Liver (tissue), 9 donors: ENCODE results near the gene GOLGA6A. TPM values are rescaled to one million over a fixed set of nuclear protein-coding genes. Genes with fewer than 3 reads are reported as not detected.

Source experiments
- DNase-seq: peaks from one replicate; pipeline ENCODE4 v3.0.0-alpha.2; 2017; ENCODE audit warnings: low spot score
- H3K27ac ChIP-seq, 2 donors: one replicate each; pipeline ENCODE4 v1.7.0; 2013; ENCODE audit warnings: inconsistent platforms in 2 of 2, low read length in 2 of 2, control low read depth in 1 of 2, low read depth in 1 of 2, mild to moderate bottlenecking in 1 of 2
- H3K27me3 ChIP-seq, 4 donors: one replicate each; pipeline versions ENCODE4 v1.6.1 to v1.7.0; 2013; ENCODE audit warnings: low read length in 3 of 4, inconsistent platforms in 1 of 4, mild to moderate bottlenecking in 1 of 4, moderate library complexity in 1 of 4; ENCODE audit not compliant: control insufficient read depth in 4 of 4, insufficient read depth in 4 of 4
- H3K36me3 ChIP-seq, 4 donors: one replicate each; pipeline versions ENCODE4 v1.6.1 to v1.7.0; 2013; ENCODE audit warnings: low read length in 3 of 4, mild to moderate bottlenecking in 3 of 4, low read depth in 1 of 4, moderate library complexity in 1 of 4; ENCODE audit not compliant: control insufficient read depth in 4 of 4, insufficient read depth in 3 of 4
- H3K4me1 ChIP-seq, 4 donors: one replicate each; pipeline versions ENCODE4 v1.6.1 to v1.7.0; 2013; ENCODE audit warnings: low read length in 3 of 4, mild to moderate bottlenecking in 3 of 4, moderate library complexity in 1 of 4; ENCODE audit not compliant: control insufficient read depth in 4 of 4, insufficient read depth in 4 of 4
- H3K4me3 ChIP-seq, 3 donors: one replicate each; pipeline versions ENCODE4 v1.6.1 to v1.7.0; 2013; ENCODE audit warnings: low read length in 3 of 3, control low read depth in 1 of 3, low read depth in 1 of 3, mild to moderate bottlenecking in 1 of 3
- H3K9ac ChIP-seq, 2 donors: one replicate each; pipeline ENCODE4 v1.7.0; 2013; ENCODE audit warnings: low read length in 2 of 2, mild to moderate bottlenecking in 2 of 2, moderate library complexity in 2 of 2, control low read depth in 1 of 2, low read depth in 1 of 2
- H3K9me3 ChIP-seq, 4 donors: one replicate each; pipeline versions ENCODE4 v1.6.1 to v1.7.0; 2013; ENCODE audit warnings: low read length in 3 of 4; ENCODE audit not compliant: control insufficient read depth in 4 of 4
- EGR1 ChIP-seq, 2 donors: IDR thresholded peaks; 2 replicates each; pipeline ENCODE4 v1.6.1; 2016 to 2018; ENCODE audit warnings: antibody characterized with exemption in 2 of 2, low read depth in 2 of 2
- FOXA1 ChIP-seq: IDR thresholded peaks from 2 replicates; pipeline ENCODE4 v1.6.1; 2016; ENCODE audit warnings: antibody characterized with exemption
- FOXA2 ChIP-seq: IDR thresholded peaks from 2 replicates; pipeline ENCODE4 v1.6.1; 2016; ENCODE audit warnings: antibody characterized with exemption
- GABPA ChIP-seq, 2 donors: IDR thresholded peaks in 1 of 2; conservative IDR thresholded peaks in 1 of 2; 2 replicates each; pipeline ENCODE4 v1.6.1; 2016; ENCODE audit warnings: antibody characterized with exemption in 2 of 2, mild to moderate bottlenecking in 1 of 2, moderate library complexity in 1 of 2
- HNF4A ChIP-seq, 2 donors: conservative IDR thresholded peaks; 2 replicates each; pipeline ENCODE4 v1.6.1; 2016; ENCODE audit warnings: antibody characterized with exemption in 2 of 2, mild to moderate bottlenecking in 2 of 2
- HNF4G ChIP-seq: IDR thresholded peaks from 2 replicates; pipeline ENCODE4 v1.6.1; 2016; ENCODE audit warnings: antibody characterized with exemption
- JUND ChIP-seq, 2 donors: IDR thresholded peaks; 2 replicates each; pipeline ENCODE4 v1.6.1; 2016; ENCODE audit warnings: antibody characterized with exemption in 2 of 2
- NR2F2 ChIP-seq: IDR thresholded peaks from 2 replicates; pipeline ENCODE4 v1.6.1; 2016; ENCODE audit warnings: antibody characterized with exemption
- RAD21 ChIP-seq, 2 donors: IDR thresholded peaks; 2 replicates each; pipeline ENCODE4 v1.6.1; 2016; ENCODE audit warnings: antibody characterized with exemption in 2 of 2, mild to moderate bottlenecking in 2 of 2
- RXRA ChIP-seq, 2 donors: IDR thresholded peaks; 2 replicates each; pipeline ENCODE4 v1.6.1; 2017 to 2018; ENCODE audit warnings: antibody characterized with exemption in 2 of 2, mild to moderate bottlenecking in 1 of 2
- SP1 ChIP-seq: IDR thresholded peaks from 2 replicates; pipeline ENCODE4 v1.6.1; 2018; ENCODE audit warnings: antibody characterized with exemption, mild to moderate bottlenecking
- TAF1 ChIP-seq: conservative IDR thresholded peaks from 2 replicates; pipeline ENCODE4 v1.6.1; 2016; ENCODE audit warnings: antibody characterized with exemption, mild to moderate bottlenecking
- YY1 ChIP-seq: IDR thresholded peaks from 2 replicates; pipeline ENCODE4 v1.6.1; 2016; ENCODE audit warnings: antibody characterized with exemption, mild to moderate bottlenecking
- WGBS: extraction: QIAGEN DNeasy Blood & Tissue Kit; methylation state at CpG from one replicate; pipeline ENCODE4 v1.1.7; 2013; 5-methylcytosine and 5-hydroxymethylcytosine counted together
- polyA plus RNA-seq, 2 donors: library from polyadenylated mRNA; stranded (reverse) in 1 of 2; unstranded in 1 of 2; fragments of 200-250 nt in 1 of 2; fragments of >200 nt in 1 of 2; fragmentation: Nextera tagmentation in 1 of 2; extraction: Ambion mirVana in 1 of 2; gene quantifications; one replicate each; pipeline versions ENCODE4 v1.2.1 to v1.2.3, GENCODE V29; 2013 to 2015
- total RNA-seq, 2 donors: library from RNA; depleted of rRNA; stranded (reverse); fragments of >200 nt; gene quantifications; one replicate each; pipeline ENCODE4 v1.2.3, GENCODE V29; 2014
- TF ChIP-seq, protein P1 (sequence below): IDR thresholded peaks from 2 replicates; pipeline ENCODE4 v1.6.1; 2016; ENCODE audit warnings: antibody characterized with exemption
- TF ChIP-seq, protein P2 (sequence below): IDR thresholded peaks from 2 replicates; pipeline ENCODE4 v1.6.1; 2016; ENCODE audit warnings: antibody characterized with exemption
- TF ChIP-seq, protein P3 (sequence below): fragments of 150-350 bp; IDR thresholded peaks from 2 replicates; pipeline ENCODE4 v1.5.1; 2017; ENCODE audit warnings: improper control_type of control experiment, low read depth, low read length; ENCODE audit not compliant: missing input control
- TF ChIP-seq, protein P4 (sequence below): IDR thresholded peaks from 2 replicates; pipeline ENCODE4 v1.6.1; 2016; ENCODE audit warnings: antibody characterized with exemption
- TF ChIP-seq, protein P5 (sequence below): IDR thresholded peaks from 2 replicates; pipeline ENCODE4 v1.6.1; 2016; ENCODE audit warnings: antibody characterized with exemption, mild to moderate bottlenecking
- donor health status: healthy.
- donor health status: healthy.
- donor health status: healthy.
- donor health status: healthy.
- donor health status: healthy.

GOLGA6A gene
- total and polyA plus RNA-seq, 4 donors: 0.06 to 1.4 (median 0.63) TPM

DNA sequence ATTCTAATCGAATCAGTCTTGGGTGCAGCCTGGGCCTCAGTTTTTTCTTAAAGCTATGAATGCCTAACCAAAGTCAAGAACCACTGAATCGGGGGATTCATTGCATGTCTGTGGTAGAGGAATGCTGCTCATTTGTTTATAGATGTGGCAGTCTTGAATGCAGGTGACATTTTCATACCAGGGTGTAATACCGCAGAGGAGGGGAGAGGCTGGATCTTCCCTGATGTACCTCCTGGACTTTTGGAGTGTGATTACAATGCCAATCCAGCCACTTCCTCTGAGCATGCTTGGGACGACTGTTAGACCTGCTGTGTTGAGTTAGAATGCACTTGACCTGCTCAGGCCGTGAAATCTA is 42.7 kb downstream of the GOLGA6A start (continued):
- TF ChIP-seq FOXA2: no peak
- TF ChIP-seq JUND (IDR thresholded peaks at IDR 0.05): no peak
- TF ChIP-seq EGR1 (IDR thresholded peaks at IDR 0.05; ENCODE audit: low read depth in 2 of 2): no peak
- no peak for TF ChIP-seq HNF4A (conservative IDR thresholded peaks at IDR 0.05)

DNA sequence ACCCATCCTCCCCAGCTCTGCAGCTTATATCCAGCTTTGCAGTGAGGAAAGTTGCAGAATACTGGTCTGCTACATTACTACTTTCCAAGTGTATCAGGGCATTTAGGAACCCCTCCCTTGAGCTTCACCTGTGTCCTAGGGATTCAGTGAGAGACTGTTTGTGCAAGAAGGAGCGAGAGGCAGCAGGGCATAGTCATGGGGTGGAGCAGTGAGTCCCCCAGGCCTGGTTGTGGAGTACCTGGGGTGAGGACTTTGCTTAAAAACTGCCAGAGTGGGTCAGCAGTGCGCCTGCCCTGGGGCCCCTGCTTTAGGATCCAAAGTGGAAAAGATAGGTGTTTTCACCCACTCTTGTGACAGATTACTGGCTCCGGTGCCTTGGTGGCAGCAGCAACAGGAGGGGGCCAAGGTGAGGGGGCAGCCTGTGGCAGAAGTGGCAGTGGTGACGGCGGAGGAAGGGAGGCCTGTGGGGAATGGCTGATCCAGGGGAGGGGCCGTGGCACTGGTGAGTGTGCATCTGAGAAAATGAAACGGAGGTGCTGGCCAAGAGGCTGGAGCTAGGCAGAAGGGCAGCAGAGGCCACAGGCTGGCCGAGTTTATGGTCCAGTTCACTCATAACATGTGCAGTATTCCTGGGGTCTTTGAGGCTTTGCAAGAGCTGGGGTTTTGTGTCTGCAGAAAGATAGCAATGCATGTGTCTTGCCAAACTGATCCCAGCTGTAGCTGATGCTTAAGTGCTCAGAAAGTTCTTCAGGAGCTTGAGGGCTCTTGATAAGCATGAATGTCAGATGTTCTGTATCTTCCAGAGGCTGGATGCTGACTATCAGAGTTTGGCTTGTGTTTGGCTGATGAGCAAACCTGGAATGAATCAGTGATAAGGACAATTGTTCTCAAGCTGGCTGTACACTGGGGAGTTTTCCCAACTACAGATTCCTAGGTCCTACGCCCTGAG is 43.4 kb downstream of the GOLGA6A start:
- Histone ChIP-seq H3K27ac (no peak overlapping the region), H3K9ac (no peak overlapping the region), H3K4me1 (no peaks in the 10 kb centered on the region), H3K36me3 (peaks cover 0 to 24% (median 7%) of the 10 kb centered on the region in 4 donors), H3K9me3 (no peaks in the 10 kb centered on the region), H3K27me3 (no peaks in the 10 kb centered on the region), H3K4me3 (no peak overlapping the region)
- no peak for TF ChIP-seq SP1
- no peak for TF ChIP-seq RXRA (IDR thresholded peaks at IDR 0.05)
- TF ChIP-seq, protein P1, sequence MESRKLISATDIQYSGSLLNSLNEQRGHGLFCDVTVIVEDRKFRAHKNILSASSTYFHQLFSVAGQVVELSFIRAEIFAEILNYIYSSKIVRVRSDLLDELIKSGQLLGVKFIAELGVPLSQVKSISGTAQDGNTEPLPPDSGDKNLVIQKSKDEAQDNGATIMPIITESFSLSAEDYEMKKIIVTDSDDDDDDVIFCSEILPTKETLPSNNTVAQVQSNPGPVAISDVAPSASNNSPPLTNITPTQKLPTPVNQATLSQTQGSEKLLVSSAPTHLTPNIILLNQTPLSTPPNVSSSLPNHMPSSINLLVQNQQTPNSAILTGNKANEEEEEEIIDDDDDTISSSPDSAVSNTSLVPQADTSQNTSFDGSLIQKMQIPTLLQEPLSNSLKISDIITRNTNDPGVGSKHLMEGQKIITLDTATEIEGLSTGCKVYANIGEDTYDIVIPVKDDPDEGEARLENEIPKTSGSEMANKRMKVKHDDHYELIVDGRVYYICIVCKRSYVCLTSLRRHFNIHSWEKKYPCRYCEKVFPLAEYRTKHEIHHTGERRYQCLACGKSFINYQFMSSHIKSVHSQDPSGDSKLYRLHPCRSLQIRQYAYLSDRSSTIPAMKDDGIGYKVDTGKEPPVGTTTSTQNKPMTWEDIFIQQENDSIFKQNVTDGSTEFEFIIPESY: no peak
- TF ChIP-seq, protein P2, sequence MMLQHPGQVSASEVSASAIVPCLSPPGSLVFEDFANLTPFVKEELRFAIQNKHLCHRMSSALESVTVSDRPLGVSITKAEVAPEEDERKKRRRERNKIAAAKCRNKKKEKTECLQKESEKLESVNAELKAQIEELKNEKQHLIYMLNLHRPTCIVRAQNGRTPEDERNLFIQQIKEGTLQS: no peak
- TF ChIP-seq RAD21 (IDR thresholded peaks at IDR 0.05): no peak
- no peak for TF ChIP-seq EGR1 (IDR thresholded peaks at IDR 0.05; ENCODE audit: low read depth in 2 of 2)
- WGBS: 79% methylated on average over 9 of the region's 9 CpGs
- DNase-seq: no peak

DNA sequence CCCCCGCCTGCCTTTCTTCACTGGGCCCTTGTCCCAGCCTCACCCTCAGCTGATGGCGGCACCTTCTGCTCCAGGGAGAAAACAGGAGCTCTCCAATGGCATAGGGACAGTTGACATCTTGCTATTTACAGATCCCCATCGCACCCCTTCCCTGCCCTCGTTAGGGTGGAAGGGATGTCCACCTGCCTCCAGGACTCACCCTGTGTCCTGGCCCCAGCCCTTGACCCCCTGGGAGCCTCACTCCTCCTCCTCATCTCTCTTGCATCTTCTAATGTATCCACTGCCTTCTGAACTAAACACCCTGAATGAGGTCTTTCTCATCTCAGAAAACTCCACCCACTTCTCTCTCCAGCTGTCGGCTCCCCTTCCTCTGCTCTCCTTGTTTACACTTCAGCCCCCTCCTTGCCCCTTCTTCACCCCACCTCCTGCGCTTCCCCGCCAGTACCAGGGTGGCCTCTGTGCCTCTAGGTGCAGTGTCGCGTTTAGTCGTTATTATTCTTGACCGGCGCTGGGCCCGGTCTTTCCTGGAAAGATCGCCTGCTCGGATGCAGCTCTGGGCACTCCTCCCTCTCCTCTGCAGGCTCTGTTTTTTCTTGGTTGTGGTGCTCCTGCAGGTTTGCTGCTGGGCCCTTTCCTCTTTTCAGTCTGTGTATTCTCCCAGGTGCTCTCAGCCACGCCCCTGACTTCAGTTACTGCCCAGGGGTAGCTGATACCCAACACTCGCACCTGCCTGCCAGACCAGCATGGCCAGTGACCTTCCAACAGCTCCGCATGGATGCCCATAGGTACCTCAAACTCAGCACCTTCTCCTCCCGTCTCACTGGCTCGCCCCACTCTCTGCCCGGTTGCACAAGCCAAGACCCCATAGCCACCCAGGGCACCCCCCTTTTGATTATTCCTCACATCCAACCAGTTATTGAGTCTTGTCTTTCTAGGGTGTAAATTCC is 44.9 kb downstream of the GOLGA6A start:
- DNase-seq: no peak
- Histone ChIP-seq H3K4me1 (no peaks in the 10 kb centered on the region), H3K27ac (no peak overlapping the region), H3K4me3 (no peak overlapping the region), H3K36me3 (peaks cover 0 to 38% (median 13%) of the 10 kb centered on the region in 4 donors), H3K9me3 (no peaks in the 10 kb centered on the region), H3K27me3 (no peaks in the 10 kb centered on the region), H3K9ac (no peak overlapping the region)
- 90% methylated on average over 21 of the region's 21 CpGs for WGBS
- TF ChIP-seq RXRA (IDR thresholded peaks at IDR 0.05) (no peak), NR2F2 (no peak), EGR1 (IDR thresholded peaks at IDR 0.05; ENCODE audit: low read depth in 2 of 2) (no peak), GABPA (IDR thresholded peaks at IDR 0.05 in 1 of 2, conservative IDR thresholded peaks at IDR 0.05 in 1 of 2) (no peak), FOXA2 (no peak), TAF1 (no peak), HNF4G (no peak), YY1 (no peak), FOXA1 (no peak), RAD21 (IDR thresholded peaks at IDR 0.05) (no peak), SP1 (no peak)
- TF ChIP-seq, protein P3, sequence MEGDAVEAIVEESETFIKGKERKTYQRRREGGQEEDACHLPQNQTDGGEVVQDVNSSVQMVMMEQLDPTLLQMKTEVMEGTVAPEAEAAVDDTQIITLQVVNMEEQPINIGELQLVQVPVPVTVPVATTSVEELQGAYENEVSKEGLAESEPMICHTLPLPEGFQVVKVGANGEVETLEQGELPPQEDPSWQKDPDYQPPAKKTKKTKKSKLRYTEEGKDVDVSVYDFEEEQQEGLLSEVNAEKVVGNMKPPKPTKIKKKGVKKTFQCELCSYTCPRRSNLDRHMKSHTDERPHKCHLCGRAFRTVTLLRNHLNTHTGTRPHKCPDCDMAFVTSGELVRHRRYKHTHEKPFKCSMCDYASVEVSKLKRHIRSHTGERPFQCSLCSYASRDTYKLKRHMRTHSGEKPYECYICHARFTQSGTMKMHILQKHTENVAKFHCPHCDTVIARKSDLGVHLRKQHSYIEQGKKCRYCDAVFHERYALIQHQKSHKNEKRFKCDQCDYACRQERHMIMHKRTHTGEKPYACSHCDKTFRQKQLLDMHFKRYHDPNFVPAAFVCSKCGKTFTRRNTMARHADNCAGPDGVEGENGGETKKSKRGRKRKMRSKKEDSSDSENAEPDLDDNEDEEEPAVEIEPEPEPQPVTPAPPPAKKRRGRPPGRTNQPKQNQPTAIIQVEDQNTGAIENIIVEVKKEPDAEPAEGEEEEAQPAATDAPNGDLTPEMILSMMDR: no peak
- TF ChIP-seq, protein P4, sequence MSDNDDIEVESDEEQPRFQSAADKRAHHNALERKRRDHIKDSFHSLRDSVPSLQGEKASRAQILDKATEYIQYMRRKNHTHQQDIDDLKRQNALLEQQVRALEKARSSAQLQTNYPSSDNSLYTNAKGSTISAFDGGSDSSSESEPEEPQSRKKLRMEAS: no peak
- TF ChIP-seq, protein P5, sequence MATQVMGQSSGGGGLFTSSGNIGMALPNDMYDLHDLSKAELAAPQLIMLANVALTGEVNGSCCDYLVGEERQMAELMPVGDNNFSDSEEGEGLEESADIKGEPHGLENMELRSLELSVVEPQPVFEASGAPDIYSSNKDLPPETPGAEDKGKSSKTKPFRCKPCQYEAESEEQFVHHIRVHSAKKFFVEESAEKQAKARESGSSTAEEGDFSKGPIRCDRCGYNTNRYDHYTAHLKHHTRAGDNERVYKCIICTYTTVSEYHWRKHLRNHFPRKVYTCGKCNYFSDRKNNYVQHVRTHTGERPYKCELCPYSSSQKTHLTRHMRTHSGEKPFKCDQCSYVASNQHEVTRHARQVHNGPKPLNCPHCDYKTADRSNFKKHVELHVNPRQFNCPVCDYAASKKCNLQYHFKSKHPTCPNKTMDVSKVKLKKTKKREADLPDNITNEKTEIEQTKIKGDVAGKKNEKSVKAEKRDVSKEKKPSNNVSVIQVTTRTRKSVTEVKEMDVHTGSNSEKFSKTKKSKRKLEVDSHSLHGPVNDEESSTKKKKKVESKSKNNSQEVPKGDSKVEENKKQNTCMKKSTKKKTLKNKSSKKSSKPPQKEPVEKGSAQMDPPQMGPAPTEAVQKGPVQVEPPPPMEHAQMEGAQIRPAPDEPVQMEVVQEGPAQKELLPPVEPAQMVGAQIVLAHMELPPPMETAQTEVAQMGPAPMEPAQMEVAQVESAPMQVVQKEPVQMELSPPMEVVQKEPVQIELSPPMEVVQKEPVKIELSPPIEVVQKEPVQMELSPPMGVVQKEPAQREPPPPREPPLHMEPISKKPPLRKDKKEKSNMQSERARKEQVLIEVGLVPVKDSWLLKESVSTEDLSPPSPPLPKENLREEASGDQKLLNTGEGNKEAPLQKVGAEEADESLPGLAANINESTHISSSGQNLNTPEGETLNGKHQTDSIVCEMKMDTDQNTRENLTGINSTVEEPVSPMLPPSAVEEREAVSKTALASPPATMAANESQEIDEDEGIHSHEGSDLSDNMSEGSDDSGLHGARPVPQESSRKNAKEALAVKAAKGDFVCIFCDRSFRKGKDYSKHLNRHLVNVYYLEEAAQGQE: no peak
- TF ChIP-seq, protein P2: no peak
